Liver (tissue), 3 donors: ENCODE data around the gene ZDHHC11B.

Experiments
- CTCF ChIP-seq: fragments of 150-350 bp; IDR thresholded peaks from 2 replicates; pipeline ENCODE4 v1.5.1; 2017; ENCODE audit warnings: improper control_type of control experiment, low read depth, low read length; ENCODE audit not compliant: missing input control
- FOXA1 ChIP-seq: IDR thresholded peaks from 2 replicates; pipeline ENCODE4 v1.6.1; 2016; ENCODE audit warnings: antibody characterized with exemption
- FOXA2 ChIP-seq: IDR thresholded peaks from 2 replicates; pipeline ENCODE4 v1.6.1; 2016; ENCODE audit warnings: antibody characterized with exemption
- JUND ChIP-seq, 2 donors: IDR thresholded peaks; 2 replicates each; pipeline ENCODE4 v1.6.1; 2016; ENCODE audit warnings: antibody characterized with exemption in 2 of 2
- MAX ChIP-seq: IDR thresholded peaks from 2 replicates; pipeline ENCODE4 v1.6.1; 2016; ENCODE audit warnings: antibody characterized with exemption
- NR2F2 ChIP-seq: IDR thresholded peaks from 2 replicates; pipeline ENCODE4 v1.6.1; 2016; ENCODE audit warnings: antibody characterized with exemption
- RAD21 ChIP-seq, 2 donors: IDR thresholded peaks; 2 replicates each; pipeline ENCODE4 v1.6.1; 2016; ENCODE audit warnings: antibody characterized with exemption in 2 of 2, mild to moderate bottlenecking in 2 of 2
- SP1 ChIP-seq: IDR thresholded peaks from 2 replicates; pipeline ENCODE4 v1.6.1; 2018; ENCODE audit warnings: antibody characterized with exemption, mild to moderate bottlenecking
- TAF1 ChIP-seq: conservative IDR thresholded peaks from 2 replicates; pipeline ENCODE4 v1.6.1; 2016; ENCODE audit warnings: antibody characterized with exemption, mild to moderate bottlenecking
- YY1 ChIP-seq: IDR thresholded peaks from 2 replicates; pipeline ENCODE4 v1.6.1; 2016; ENCODE audit warnings: antibody characterized with exemption, mild to moderate bottlenecking
- TF ChIP-seq, protein P1 (sequence below): IDR thresholded peaks from 2 replicates; pipeline ENCODE4 v1.6.1; 2016; ENCODE audit warnings: antibody characterized with exemption, mild to moderate bottlenecking
- TF ChIP-seq, protein P2 (sequence below): IDR thresholded peaks from 2 replicates; pipeline ENCODE4 v1.6.1; 2016; ENCODE audit warnings: antibody characterized with exemption
- donor health status: healthy.
- donor health status: healthy.

DNA sequence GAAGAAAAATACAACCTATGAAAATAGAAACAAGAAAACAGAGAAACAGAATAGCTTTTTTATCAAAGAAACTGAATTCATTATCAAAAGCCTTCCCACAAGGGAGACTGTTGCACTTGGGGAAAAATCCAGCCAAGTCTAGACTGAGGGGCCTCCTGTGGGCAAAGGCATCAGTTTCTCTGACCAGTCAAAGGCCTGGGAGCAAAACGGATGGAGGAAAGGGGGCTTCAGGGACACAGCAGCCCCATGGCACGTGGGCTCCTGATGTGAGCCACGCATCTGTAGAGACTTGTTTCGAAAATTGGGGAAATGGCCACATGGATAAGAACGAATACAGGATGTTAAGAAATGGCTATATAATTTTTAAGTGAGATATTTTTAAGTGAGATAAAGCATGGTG lies 21.1 kb downstream of the ZDHHC11B start:
- TF ChIP-seq CTCF (no peak), NR2F2 (no peak), RAD21 (IDR thresholded peaks at IDR 0.05) (no peak), FOXA1 (no peak), FOXA2 (no peak), MAX (no peak), TAF1 (no peak), YY1 (no peak), JUND (IDR thresholded peaks at IDR 0.05) (no peak), SP1 (no peak)
- TF ChIP-seq, protein P1, sequence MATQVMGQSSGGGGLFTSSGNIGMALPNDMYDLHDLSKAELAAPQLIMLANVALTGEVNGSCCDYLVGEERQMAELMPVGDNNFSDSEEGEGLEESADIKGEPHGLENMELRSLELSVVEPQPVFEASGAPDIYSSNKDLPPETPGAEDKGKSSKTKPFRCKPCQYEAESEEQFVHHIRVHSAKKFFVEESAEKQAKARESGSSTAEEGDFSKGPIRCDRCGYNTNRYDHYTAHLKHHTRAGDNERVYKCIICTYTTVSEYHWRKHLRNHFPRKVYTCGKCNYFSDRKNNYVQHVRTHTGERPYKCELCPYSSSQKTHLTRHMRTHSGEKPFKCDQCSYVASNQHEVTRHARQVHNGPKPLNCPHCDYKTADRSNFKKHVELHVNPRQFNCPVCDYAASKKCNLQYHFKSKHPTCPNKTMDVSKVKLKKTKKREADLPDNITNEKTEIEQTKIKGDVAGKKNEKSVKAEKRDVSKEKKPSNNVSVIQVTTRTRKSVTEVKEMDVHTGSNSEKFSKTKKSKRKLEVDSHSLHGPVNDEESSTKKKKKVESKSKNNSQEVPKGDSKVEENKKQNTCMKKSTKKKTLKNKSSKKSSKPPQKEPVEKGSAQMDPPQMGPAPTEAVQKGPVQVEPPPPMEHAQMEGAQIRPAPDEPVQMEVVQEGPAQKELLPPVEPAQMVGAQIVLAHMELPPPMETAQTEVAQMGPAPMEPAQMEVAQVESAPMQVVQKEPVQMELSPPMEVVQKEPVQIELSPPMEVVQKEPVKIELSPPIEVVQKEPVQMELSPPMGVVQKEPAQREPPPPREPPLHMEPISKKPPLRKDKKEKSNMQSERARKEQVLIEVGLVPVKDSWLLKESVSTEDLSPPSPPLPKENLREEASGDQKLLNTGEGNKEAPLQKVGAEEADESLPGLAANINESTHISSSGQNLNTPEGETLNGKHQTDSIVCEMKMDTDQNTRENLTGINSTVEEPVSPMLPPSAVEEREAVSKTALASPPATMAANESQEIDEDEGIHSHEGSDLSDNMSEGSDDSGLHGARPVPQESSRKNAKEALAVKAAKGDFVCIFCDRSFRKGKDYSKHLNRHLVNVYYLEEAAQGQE: no peak
- TF ChIP-seq, protein P2, sequence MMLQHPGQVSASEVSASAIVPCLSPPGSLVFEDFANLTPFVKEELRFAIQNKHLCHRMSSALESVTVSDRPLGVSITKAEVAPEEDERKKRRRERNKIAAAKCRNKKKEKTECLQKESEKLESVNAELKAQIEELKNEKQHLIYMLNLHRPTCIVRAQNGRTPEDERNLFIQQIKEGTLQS: no peak
